ENCODE data around the gene CCDC92B.

CCDC92B gene

DNA sequence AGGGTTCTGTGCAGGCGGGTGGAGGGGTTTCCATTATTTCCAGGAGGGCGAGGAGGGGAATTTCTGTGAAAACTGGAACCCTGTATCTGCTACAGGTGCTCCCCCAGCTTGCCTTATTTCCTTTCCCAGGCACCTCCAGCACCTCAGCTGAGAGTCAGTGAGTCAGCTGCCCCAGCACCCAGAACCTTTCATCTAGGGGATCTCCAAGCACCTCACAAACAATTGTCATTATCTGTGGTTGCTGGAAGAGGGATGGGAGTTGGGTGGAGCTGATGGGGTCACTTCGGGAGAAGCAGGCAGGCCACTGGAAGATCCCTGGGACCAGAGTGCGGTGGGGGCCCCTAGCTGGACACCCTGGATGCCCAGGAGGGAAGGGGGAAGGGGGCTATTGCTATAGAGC lies 27.8 kb downstream of the CCDC92B start:
- no peak for DNase-seq (ENCODE audit: low read depth)

DNA sequence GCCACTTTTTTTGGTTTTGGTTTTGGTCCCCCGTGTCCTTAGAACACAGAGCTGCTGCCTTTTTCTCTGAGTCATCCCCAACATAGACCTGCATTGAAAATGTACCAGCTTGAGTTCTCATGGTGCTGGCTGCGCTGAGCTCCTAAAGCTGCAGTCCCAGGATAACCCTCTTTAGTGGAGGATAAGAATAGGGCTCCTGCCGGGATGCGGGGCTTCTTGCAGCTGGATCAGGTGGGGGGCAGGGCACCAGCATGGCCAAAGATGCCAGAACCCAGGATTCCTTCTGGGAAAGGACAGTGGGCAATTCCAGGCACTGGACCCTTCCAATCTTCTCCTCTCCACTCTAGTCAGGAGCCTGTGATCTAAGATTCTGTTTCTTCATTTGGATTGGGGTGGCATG lies 29.6 kb downstream of the CCDC92B start:
- no peak for DNase-seq (ENCODE audit: low read depth)

DNA sequence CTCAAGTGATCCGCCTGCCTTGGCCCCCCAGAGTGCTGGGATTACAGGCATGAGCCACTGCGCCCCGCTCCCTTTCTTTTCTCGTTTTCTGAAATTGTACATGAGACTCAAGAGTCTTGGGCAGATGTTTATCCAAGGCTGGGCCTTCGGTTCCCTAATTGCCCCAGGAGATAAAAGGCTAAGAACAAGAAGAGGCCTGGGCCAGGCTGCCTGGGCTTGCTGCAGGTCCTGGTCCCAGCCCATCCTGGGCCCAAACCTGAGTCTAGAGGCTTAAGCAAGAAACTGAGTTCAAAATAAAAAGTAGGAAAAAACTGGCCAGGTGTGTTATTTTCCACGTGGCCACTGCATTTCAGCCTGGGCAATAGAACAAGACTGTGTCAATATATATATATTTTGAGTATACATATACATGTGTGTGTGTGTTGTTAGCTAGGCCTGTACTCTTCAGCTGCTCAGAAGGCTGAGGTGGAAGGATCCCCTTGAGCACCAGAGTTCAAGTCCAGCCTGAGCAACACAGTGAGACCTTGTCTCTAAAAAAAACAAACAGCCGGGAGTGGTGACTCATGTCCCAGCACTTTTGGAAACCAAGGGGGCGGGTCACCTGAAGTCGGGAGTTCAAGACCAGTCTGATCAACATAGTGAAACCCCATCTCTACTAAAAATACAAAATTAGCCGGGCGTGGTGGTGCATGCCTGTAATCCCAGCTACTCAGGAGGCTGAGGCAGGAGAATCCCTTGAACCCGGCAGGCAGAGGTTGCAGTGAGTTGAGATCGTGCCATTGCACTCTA lies 31.1 kb downstream of the CCDC92B start:
- no peak for DNase-seq (ENCODE audit: low read depth)

DNA sequence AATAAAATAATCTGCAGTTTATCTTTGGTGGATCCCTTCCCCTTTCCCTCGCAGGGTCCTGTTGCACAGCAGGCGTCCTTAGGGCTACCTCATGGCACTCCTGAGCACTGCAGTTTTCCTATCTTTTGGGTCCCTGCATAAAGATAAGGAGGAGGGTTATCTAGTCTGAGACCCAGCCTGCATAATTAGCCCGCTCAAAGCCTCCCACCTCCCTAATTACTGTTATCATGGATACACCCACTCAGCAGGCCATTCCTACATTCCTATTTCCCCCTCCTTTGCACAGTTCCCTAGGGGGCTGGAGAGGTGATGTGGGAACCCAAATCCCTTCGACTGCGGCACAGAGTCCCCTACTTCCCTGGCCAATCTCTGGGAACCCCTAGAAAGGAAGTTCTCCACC lies 32.8 kb downstream of the CCDC92B start:
- DNase-seq (ENCODE audit: low read depth), result no peak

DNA sequence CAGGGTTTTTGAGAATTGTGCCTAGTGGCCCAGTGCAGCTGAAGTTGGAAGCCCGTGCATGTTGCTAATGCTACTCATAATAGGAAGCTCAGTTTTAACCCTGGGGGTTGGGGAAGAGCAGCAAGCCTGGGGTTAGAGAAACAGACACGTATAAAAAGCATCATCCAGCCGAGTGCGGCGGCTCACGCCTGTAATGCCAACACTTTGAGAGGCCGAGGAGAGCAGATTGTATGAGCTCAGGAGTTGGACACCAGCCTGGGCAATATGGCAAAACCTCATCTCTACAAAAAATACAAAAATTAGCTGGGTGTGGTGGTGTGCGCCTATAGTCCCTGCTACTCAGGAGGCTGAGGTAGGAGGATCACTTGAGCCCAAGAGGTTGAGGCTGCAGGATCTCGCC lies 35.6 kb downstream of the CCDC92B start:
- DNase-seq (ENCODE audit: low read depth), result no peak

DNA sequence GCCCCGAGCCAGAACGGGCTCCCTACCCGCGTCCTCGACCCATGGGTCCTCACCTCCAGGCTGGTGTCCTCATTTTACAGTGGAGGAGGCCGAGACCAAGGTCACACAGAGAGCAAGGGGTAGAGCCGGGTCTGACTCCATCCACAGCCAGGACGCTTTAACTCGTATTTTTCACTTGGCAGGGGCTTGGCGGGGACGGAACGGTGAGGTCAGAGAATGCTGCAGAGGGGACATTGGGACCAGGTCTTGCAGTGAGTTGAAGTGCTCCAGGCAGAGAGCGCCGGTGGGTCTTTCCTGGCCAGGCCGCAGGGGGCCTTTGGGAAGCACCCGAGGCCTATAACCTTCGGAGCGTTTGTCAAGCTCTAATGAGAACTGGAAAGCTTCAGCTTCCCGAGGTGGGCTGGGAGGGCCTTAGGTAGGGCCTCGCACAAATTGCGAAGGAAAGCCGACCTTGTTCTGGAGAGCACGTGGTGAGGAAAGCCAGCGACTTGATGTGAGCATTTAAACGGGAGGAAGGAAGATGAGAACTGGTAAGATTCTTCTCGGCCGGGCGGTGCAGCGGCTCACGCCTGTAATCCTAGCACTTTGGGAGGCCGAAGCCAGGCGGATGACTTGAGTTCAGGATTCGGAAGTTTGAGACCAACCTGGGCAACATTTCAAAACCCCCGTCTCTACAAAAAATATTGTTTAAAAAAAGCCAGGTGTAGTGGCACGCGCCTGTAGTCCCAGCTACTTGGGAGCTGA lies 37.0 kb downstream of the CCDC92B start:
- no peak for DNase-seq (ENCODE audit: low read depth)

DNA sequence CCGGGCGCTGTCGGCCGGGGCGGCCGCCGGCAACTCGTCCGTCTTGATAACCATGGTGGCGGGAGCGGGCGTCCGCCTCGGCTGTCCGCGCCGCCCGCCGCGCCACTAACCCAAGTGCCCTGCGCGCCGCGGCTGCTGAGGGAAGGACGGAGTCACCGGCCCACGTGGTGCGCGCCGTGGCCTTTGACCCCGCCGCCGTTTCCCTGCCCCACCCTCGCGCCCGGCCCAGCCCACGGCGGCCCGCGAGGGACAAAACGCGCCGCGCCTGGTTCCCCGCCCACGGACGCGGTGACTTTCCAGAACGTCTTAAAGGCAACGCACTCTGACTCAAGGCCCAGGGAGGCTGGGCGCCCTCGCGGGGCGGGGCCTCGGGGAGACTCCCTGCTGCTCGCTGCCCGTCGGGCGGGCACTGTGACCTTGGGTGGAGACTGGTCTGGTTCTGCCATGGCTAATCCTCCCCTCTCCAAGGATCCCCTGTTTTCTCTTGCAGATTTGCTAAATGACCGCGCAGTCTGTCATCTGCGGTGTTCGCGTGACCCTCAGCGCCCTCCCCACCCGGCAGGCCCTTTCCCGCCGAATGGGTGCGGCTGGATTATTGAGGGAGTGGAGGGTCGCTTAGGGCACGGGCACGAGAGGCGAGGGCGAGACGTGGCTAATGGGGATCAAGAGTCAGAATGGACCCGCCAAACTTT lies 37.7 kb downstream of the CCDC92B start, which contains the start of gene CLUH:
Gene CLUH, minus strand, starts transcription at position 157 of the 692 bp plus-strand sequence. Its CDS starts 103 bp downstream, at position 54.
- peak; percentile 91 for DNase-seq (ENCODE audit: low read depth)

DNA sequence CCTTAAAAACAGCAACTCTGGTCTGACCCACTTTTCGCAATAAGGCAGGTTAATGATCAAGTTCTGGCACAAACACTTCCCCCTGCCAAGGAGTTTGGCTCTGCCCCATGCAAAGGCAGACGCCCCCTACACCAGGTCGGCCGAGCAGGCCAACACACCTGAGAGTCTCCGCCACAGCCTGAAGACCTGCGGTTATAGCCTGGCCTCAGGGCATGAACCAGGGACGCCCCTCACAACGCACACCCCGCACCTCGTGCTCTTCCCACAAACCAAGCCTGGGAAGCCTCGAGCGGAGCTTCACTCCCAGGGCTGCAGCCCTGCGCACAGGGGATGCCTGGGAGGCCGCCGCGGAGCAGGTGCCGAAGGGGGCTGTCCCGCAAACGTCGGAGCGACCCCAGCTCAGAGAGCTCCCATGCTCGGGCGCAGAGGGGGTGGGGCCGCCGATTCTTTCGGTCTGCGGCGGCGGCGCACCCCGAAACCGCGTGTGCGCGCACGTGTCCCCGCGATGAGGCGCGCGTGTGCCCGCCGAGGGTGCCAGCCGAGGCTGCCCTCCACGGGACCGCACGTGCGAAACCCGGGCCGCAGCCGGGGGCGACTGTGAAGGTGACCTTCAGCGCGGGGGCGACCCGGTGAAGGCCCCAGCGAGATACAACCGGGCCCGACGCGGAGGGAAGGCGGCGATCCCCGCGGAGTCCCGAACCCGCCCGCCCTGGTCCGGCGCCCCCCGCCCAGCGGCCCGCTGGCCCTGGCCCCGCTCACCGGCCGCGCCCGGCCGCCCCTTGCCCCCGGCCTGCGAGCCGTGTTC lies 38.4 kb downstream of the CCDC92B start:
- DNase-seq (ENCODE audit: low read depth), result no peak

DNA sequence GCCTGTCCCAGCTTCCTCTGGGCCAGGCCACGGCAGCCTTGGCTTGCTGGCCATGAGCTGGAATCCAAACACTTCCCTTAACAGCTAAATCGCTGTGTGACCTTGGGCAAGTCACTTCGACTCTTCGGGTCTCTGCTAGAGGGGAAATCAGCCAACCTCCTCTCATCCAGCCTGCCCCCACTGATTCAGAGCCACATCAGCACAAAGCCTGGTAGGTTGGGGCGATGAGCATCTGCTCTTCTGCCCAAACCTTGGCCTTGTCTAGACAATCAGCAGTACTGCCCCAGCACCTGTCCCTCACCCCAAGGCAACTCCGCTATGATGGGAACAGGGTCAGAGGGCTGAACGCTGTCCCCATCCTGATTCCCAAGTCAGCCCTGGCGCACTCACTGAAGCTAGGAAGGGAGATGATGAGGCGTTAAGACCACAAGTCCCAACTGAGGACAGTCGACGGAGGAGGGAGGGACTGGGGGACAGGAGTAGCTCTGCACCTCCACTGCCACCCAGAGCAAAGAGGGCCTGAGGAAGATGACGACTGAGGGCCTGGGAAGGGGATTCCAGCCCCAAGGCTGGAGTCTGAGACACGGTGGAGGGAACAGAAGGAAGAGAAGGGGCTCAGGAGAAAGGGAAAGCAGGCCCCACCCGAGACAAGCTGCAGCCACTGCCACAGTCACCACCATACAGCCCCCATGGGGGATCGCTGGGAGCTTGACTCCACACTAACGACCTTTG lies 39.2 kb downstream of the CCDC92B start:
- DNase-seq (ENCODE audit: low read depth), result no peak

DNA sequence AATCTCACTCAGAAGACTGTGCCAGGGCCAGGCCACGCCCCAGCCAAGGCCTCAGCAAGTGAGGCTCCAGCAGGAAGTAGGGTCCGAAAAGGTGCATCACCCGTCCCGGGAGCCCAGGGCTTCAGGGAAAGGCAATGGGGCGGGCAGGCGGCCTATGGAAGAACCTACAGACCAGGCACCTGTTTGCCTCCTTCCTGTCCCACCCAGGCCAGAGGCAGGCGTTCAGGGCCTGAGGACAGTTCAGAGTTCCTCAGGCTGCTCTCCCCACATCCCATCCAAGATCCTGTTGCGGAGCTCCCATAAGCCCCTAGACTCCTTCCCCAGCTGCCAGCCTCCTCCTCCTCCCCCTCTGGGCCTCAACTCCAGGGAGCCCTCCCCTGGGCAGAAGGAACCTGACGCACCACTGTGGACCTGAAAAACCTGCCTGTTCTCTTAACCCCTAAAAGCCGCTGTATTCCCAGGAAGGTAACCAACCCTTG lies 40.2 kb downstream of the CCDC92B start:
- no peak for DNase-seq (ENCODE audit: low read depth)

DNA sequence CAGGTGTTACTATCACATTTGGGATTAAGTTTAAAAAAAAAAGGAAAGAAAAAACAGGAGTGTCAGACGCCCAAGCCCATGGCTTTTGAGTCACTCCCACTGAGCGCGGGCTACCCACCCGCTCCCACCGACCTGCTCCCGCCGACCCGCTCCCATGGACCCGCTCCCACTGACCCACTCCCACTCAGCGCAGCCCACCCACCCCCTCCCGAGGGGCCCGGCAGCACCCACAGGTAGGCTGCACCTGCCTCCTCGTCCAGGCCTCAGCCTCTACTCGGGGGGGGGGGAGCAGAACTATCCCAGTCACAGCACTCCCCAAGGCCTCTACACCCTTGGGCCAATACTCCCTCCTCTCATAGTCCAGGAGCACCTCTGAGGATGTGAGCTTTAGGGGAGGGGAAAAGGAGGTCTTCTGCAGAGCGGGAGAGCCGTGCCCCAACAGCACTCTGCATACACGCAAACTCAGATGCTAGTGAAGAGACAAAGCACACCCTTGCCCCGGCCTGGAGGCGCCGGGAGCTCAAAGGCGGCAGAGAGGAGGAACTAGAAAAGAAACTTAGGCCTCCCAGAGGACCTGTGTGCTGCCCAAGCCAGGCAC lies 40.8 kb downstream of the CCDC92B start:
- no peak for DNase-seq (ENCODE audit: low read depth)

DNA sequence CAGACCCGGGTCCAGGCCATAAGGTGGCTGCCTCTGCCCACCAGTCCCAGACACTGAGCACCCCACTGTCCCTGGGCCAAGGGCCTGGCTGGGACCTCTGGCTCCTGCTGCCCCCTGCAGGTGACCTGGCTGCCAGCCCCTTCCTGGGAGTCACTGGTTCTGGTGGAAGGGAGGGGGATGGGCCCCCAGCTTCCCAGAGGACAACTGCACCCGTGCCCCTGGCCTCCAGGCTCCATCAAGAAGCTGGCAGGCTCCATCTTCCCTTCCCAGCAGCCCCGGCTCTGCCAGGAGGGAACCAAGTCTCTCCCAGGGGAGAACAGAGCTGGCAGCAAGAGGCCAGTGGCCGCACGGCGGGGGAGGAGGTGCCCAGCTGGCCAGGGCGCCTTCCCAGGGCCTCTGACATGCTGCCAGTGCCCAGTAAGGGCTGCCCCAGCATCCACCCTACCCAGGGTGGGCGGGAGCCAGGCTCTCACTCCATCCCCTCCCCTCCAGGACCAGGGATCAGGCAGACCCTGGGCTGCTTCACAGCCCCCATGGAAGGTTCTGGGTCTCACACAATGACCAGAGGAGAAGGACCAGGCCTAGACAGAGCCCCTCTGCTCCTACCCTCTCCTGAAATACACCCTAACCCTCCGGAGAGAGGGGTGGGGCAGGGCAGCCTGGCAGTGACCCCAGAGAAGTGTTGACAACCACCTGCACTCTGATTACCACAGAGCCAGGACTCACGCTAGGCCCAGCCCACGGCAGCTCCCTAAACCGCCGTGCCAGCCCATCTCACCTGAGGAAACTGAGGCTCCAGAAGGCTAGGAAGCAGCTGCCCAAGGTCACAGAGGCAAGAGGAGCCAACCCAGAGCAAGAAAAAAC lies 41.5 kb downstream of the CCDC92B start:
- DNase-seq (ENCODE audit: low read depth), result no peak

DNA sequence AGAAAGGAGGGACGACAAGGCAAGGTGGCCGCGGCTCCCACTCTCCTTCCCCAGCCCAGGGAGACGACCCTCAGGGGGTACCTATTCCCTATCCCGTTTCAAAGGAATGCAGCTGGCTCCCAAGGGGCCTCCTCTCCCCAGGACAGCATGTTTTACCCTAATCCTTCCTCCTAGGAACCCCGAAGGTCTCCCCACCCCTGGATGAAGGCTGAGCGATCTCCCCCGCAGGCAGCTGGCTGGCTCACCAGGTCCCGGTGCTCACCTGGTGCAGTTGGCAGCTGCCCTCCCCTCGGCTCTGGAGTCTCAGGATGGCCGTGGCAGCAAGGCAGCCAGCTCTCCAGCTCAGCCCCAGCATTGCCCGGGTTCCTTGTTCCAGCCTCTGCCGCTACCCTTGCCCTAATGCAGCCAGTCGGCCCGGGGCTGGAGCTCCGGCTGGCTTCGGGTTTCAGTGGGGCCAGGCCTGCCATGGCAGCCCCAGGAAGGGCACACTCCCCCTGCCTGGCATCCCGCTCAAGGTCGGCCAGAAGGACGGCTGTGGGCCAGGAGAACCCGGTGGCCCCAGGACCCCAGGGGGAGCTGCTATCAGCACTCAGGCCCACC lies 42.4 kb downstream of the CCDC92B start:
- DNase-seq (ENCODE audit: low read depth), result no peak

DNA sequence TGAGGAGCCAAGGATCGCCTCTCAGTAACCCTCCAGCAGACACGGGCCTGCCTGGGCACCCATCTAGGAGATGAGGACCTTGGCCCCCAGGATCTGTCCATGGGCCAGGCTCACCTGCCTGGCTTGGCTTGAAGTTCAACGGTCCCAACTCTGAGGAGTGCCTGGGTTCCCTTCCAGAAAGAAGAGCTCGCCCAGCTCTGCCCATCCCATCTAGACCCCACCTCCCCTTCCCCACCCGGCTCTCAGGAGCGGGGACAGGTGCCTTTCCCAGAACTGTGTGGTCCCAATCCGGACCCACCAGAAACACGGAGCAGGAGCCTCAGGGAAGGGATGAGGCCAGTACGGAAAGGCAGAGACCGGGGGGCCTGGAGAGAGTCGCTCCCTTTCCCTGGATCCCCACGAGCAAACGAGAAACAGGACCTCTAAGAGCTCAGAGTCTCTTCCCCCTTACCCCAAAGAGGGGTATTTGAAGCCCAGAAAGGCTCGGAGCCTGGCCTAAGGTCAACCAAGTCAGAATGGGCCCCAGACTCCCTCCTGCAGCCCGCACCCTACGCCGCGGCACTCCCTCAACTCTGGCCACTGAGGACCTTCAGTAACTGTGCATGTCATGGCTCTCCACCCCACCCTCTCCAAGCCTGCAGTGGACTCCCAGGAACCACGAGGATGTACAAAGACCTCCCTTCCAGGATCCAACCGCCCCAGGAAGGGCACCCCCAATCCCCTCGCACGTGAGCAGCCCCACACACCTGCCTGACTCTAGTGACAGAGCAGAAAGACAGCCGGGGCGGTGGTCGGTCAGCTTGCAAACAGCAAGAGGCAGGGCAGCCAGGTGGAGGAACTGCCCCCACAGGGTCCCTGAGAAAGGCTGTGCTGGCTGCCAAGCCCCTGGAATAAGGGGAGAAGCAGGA lies 43.3 kb downstream of the CCDC92B start:
- DNase-seq (ENCODE audit: low read depth), result no peak

DNA sequence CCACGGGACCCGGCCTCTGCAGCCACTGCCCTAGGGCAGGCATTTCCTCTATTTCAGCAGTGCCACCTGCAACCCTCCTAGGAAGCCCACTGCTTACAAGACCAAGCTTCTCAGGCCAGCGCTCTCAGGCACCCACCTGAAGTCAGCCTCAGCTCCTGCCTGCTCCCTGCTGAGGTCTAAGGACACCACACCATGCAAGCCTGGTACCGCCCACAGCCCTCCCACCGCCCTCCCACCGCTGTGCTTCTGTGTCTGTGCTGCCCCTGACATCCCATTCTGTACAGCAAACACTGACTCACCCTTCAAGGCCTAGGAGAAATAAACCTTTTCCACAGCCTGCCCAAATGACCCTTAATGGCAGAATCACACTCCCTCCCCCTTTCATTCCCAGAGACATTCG lies 44.2 kb downstream of the CCDC92B start:
- DNase-seq (ENCODE audit: low read depth), result no peak

DNA sequence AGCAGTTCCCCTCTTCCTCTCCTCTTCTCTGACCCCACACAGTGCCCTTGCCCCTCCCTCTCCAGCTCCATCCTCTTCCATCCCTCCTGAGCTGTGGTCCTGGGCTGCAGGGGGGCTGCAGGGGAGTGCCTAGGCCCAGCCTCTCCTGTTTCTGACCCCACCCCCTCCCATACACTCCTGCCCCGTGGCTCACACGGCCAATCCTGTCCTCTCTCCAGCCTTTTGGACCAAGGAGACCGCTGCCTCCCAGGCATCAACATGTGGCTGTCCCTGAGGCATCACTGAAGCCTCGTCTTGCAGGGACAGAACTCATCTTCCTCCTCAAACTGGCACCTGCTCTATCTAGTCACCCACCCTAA lies 44.6 kb downstream of the CCDC92B start:
- DNase-seq (ENCODE audit: low read depth), result no peak

DNA sequence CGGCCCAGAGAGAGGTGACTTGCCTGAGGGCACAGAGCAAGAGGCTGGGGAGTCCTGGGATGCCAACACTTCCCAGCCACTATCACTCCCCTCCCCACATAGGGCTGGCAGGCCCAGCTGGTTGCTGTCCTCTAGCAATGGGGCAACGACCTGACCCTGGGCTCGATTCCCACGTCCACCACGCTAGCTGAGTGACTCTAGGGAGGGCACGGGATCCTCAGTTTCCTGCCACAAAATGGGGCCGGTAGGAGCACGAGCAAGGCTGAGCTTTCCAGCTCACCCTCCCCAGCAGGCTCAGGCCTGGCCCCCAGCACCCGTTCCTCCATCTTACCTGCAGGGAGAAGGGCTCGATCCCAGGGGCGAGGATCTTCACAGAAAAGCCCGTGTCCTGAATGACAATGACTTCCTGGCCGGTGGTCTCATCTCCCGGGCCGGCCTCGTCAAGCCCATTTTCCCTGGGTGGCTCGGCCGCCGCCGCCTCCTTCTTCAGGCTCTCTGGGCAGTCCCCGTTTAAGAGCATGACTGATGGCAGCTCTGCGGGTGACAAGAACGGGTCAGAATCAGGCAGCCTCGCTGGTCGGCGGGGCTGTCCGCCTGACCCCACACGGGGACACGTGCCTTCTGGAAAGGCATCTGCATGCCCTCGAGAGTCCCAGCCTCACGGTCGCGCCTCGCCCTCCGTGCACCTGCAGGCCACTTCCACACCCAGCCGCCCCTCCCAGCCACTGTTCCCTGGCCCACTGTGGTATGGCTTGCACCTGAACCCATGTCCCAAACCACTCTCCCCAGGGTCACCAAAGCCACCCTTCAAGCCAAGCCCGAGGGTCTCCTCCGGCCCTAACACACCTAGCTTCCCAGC lies 45.2 kb downstream of the CCDC92B start:
- no peak for DNase-seq (ENCODE audit: low read depth)
